ENCODE results near the gene RGS7BP.
"Not testable (repeated sequence)": the region's sequence is repeated elsewhere in the genome, so short reads cannot be mapped to it uniquely, and the experiment has no call there.

RGS7BP gene

GRCh38 chr5:64505769-64506566, at the start of gene RGS7BP:
RGS7BP (plus strand) TSS chr5:64506015; CDS start chr5:64506625, 610 bp downstream.
- DNase-seq, result no peak

GRCh38 chr5:64457846-64458245, 48.0 kb upstream of the RGS7BP start:
- DNase-seq, result no peak

GRCh38 chr5:64458948-64459347, 46.9 kb upstream of the RGS7BP start:
- no peak for DNase-seq

- no peak for DNase-seq
These were observed 43.4 kb upstream of the RGS7BP start for GRCh38 chr5:64462391-64462790.

GRCh38 chr5:64486163-64486562, 19.7 kb upstream of the RGS7BP start:
- no peak for DNase-seq

- DNase-seq, result no peak
These were observed 18.5 kb upstream of the RGS7BP start for GRCh38 chr5:64487283-64487682.

- DNase-seq, result no peak
These were observed 16.0 kb upstream of the RGS7BP start for GRCh38 chr5:64489857-64490256.

GRCh38 chr5:64497386-64497785, 8.4 kb upstream of the RGS7BP start:
- DNase-seq, result peak; percentile 1

- no peak for DNase-seq
These were observed 3.6 kb upstream of the RGS7BP start for GRCh38 chr5:64502196-64502595.

- no peak for DNase-seq
These were observed 900 bp downstream of the RGS7BP start for GRCh38 chr5:64506567-64507263.

- DNase-seq, result no peak
These were observed 1.4 kb downstream of the RGS7BP start for GRCh38 chr5:64507264-64507605.

- DNase-seq, result no peak
These were observed 4.0 kb downstream of the RGS7BP start for GRCh38 chr5:64509828-64510227.

- no peak for DNase-seq
These were observed 7.7 kb downstream of the RGS7BP start for GRCh38 chr5:64513492-64513891.

- no peak for DNase-seq
These were observed 8.8 kb downstream of the RGS7BP start for GRCh38 chr5:64514612-64515011.

GRCh38 chr5:64516216-64516615, 10.4 kb downstream of the RGS7BP start:
- DNase-seq, result no peak

GRCh38 chr5:64518793-64519192, 13.0 kb downstream of the RGS7BP start:
- no peak for DNase-seq

- DNase-seq, result no peak
These were observed 13.4 kb downstream of the RGS7BP start for GRCh38 chr5:64519263-64519662.

GRCh38 chr5:64526734-64527439, 21.1 kb downstream of the RGS7BP start:
- no peak for DNase-seq

GRCh38 chr5:64530076-64530475, 24.3 kb downstream of the RGS7BP start:
- no peak for DNase-seq

- DNase-seq, result no peak
These were observed 26.4 kb downstream of the RGS7BP start for GRCh38 chr5:64532212-64532611.

- no peak for DNase-seq
These were observed 26.8 kb downstream of the RGS7BP start for GRCh38 chr5:64532657-64533056.

GRCh38 chr5:64534033-64534432, 28.2 kb downstream of the RGS7BP start:
- DNase-seq, result no peak

GRCh38 chr5:64557911-64558310, 52.1 kb downstream of the RGS7BP start:
- DNase-seq, result no peak

GRCh38 chr5:64558641-64559040, 52.8 kb downstream of the RGS7BP start:
- not testable (repeated sequence) for DNase-seq
